SW 1271 (cell line): ENCODE data around the gene TMEM190.
"Not testable (repeated sequence)": the region's sequence is repeated elsewhere in the genome, so short reads cannot be mapped to it uniquely, and the experiment has no call there.

ENCODE experiments used
- DNase-seq, 2 experiments: peaks; one replicate each; lab custom pipeline; 2025; lab: John Stamatoyannopoulos, UW

The TMEM190 gene

DNA sequence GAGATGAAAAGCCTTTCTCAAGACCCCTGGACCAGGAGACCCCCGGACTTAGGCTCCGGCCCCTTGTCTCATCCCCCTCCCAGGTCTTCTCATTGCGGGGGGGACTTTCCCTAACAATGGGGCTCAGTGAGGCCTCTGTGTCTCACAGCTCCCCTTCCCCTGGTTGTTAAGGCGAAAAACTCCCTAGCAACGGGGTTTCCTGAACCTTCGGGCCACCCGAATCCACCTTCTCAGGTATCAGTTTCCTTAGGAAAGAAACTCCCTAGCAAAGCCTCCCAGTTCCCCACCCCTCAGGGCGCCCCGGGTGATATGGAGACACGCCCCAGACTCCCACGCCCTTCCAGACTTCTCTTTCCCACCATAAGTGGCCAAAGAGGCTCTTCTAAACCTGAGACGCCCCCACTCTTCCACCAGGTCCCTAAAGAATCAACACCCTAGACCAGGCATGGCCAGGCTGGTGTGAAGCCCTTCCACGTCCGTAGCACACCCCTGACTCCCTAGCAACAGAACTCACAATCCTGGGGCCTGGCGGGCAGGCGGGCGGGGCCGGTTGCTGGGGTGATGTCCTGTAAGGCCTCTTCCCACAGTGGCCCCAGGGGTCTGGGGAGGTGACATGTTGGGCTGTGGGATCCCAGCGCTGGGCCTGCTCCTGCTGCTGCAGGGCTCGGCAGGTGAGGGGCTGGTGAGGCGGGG, at the start of gene TMEM190:
TMEM190 (plus strand) TSS at position 586 of the 693 bp plus-strand sequence; CDS start at position 614, 28 bp downstream.
- no peak for DNase-seq

DNA sequence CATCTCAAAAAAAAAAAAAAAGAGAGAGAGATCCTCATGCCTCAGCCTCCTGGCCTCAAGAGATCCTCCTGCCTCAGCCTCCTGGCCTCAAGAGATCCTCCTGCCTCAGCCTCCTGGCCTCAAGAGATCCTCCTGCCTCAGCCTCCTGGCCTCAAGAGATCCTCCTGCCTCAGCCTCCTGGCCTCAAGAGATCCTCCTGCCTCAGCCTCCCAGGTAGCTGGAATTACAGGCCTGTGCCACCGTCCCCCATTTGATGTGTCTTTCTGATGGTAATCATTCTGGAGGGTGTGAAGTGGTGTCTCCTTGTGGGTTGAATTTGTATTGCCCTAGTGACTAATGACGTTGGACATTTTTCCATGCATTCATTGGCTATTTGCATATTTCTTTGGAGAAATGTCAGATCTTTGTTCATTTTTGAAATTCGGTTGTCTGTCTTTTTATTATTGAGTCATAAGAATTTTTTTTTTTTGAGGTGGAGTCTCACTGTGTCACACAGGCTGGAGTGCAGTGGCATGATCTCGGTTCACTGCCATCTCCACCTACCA, 47.8 kb upstream of the TMEM190 start:
- peak in 1 of 2 experiments; percentile 48 for DNase-seq

DNA sequence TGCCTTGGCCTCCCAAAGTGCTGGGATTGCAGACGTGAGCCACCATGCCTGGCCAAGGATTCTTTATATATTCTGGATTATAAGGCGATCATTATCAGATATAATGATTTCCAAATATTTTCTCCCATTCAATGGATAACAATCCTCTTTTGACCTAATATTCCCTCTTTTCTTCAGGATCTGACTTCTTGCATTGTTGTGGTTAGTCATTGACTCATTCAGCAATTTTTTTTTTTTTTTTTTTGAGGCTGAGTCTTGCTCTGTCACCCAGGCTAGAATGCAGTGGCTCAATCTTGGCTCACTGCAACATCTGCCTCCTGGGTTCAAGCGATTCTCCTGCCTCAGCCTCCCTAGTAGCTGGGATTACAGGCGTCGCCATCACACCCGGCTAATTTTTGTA, 46.8 kb upstream of the TMEM190 start:
- not testable (repeated sequence) for DNase-seq

GRCh38 chr19:55333870-55334269, 42.8 kb upstream of the TMEM190 start:
- no peak for DNase-seq

DNA sequence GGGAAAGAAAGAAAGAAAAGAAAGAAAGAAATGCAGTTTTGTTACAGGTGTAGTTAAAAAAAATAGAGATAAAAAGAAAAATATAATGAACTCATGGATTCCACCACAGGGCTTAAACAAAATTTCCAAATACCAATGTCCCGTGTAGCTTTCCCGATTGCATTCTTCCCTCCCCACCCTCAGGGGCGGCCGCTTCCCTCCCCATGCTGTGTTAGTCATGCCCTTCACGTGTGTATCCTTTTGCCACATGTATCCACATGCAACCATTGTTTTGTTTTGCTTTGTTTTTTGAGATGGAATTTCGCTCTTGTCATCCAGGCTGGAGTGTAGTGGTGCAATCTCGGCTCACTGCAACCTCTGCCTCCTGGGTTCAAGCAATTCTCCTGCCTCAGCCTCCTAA, 40.5 kb upstream of the TMEM190 start:
- DNase-seq, result no peak

- peak; percentile 98 to 100 for DNase-seq
Measured at GRCh38 chr19:55339105-55339888, 37.3 kb upstream of the TMEM190 start, which contains the start of gene KMT5C. KMT5C (plus strand) TSS chr19:55339876; CDS start chr19:55341937, 2,061 bp downstream.

DNA sequence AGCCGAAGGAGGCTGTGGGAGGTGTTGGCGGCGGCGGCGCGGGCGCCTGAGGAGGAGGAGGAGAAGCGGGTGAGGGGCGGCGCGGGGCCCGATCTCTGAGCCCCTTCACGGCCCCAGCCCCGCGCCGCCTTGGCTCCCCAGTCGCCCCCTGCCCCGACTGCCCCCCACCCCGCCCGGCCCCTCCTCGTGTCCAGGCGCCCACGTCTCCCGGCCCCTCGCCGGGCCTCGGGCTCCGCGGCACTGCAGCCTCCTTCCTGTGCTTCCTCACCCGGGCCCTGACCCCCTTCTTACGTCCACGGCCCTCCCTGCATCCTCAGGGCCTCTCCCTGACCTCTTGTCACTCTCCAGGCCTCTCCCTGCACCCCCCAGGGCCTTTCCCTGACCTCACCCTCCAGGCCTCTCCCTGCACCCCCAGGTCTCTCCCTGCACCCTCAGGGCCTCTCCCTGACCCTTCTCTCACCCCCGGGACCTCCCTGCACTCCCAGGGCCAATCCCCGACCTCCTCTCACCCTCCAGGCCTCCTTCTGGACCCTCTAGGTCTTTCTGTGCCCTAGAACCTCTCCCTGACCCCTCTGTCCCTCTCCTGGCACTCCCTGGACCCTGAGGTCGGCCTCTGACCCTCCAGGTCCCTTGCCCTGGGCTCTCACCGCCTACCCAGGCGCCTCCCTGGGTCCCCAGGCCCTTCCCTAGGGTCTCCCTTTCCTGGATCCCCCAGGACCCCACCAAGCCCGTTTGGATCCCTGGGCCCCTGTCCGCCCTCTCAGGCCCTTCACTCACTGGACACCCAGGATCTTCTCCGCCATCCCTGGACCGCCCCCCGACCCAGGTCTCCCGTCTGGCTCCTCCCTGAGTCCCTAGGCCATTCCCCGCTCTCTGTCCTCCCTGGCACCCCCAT, 36.5 kb upstream of the TMEM190 start:
- no peak for DNase-seq

GRCh38 chr19:55340784-55341147, 35.9 kb upstream of the TMEM190 start:
- DNase-seq, result no peak

GRCh38 chr19:55341171-55341588, 35.4 kb upstream of the TMEM190 start:
- peak in 1 of 2 experiments; percentile 18 for DNase-seq

DNA sequence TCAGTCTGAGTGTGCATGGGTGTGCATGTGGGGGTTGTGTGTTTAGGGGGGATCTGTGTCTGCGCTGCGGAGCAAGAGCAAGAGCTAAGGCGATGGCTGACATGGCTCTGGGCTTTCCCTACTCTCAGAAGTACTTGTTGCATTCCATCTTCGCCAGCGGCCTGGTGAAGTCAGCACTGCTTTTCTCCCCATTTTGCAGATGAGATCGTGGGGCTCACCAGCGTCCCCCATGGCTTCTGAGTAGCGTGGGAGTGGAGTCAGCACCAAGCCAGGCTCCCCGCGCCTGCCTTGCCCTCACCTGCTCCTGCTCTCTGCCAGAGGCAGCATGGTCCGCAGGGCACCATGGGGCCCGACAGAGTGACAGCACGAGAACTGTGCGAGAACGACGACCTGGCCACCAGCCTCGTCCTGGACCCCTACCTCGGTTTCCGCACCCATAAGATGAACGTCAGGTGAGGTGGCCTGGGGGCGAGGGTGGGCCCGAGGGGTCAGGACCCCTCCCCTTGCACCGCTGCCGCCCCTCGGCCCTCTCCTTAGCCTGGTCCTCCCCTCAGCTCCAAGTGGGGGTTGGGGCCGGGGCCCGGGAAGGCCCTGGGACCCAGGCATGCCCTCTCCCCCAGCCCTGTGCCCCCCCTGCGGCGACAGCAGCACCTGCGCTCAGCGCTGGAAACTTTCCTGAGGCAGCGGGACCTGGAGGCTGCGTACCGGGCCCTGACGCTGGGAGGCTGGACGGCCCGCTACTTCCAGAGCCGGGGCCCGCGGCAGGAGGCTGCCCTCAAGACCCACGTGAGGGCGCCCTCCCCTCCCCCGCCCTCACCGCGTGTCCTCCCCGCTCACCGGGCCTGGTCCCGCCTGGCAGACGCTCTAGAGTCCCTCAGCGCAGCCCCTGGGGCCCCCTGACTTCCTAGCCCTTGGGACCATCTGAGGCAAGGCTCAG, 34.8 kb upstream of the TMEM190 start:
- no peak for DNase-seq

- DNase-seq, result no peak
Measured at GRCh38 chr19:55344444-55344843, 32.2 kb upstream of the TMEM190 start.

- DNase-seq, result no peak
Measured at GRCh38 chr19:55345101-55345817, 31.4 kb upstream of the TMEM190 start.

DNA sequence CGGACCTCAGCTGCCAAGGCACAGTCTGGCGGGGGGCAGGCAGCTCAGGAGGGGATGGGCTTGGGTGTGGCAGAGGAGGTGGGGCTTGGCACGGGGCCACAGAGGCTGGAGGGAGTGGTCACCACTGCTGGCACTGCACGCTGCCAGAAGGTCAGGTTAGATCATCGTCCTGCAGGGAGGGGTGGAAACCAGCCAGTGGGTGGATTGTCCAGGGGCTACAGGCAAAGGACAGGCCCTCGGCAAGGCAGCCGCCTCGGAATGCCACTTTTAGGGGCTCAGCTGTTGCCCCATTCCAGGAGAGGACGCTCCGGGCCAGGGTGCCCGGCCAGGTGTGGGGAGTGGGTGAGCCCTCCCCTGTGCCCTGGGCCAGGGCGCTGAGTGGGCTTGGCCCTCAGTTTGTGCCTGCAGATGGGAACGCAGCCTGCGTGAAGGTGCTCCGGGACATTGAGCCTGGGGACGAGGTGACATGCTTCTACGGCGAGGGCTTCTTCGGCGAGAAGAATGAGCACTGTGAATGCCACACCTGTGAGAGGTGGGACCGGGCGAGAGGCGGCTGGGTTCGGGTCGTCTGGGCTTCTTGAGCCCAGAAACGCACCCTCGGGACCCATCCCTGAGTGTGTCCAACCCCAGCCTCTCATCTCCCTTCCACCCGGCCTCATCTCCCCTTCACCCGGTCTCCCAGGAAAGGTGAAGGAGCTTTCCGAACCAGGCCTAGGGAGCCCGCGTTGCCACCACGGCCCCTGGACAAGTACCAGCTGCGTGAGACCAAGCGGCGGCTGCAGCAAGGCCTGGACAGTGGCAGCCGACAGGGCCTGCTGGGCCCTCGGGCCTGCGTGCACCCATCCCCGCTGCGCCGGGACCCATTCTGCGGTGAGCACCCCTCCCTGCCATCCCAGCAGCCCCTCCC, 30.6 kb upstream of the TMEM190 start:
- DNase-seq, result no peak

DNA sequence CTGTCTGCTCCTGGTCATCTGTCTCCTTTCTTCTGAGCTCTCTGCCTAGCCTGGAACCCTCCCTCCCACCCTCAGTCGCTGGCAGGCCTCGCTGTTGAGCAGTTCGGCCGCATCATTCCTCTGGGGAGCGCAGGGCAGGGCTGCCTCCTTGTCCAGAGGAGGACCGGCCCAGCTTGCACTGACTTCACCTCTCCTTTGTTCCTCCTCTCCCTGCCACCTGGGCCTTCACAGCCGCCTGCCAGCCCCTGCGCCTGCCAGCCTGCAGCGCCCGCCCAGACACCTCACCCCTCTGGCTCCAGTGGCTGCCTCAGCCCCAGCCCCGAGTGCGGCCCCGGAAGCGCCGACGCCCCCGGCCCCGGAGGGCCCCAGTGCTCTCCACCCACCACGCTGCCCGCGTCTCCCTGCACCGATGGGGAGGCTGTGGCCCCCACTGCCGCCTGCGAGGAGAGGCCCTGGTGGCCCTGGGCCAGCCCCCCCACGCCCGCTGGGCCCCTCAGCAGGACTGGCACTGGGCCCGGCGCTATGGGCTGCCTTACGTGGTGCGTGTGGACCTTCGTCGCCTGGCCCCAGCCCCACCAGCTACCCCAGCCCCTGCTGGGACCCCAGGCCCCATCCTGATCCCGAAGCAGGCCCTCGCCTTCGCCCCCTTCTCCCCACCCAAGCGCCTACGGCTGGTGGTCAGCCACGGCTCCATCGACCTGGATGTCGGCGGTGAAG, 29.7 kb upstream of the TMEM190 start:
- DNase-seq, result no peak

- no peak for DNase-seq
Measured at GRCh38 chr19:55347442-55348009, 29.1 kb upstream of the TMEM190 start.

DNA sequence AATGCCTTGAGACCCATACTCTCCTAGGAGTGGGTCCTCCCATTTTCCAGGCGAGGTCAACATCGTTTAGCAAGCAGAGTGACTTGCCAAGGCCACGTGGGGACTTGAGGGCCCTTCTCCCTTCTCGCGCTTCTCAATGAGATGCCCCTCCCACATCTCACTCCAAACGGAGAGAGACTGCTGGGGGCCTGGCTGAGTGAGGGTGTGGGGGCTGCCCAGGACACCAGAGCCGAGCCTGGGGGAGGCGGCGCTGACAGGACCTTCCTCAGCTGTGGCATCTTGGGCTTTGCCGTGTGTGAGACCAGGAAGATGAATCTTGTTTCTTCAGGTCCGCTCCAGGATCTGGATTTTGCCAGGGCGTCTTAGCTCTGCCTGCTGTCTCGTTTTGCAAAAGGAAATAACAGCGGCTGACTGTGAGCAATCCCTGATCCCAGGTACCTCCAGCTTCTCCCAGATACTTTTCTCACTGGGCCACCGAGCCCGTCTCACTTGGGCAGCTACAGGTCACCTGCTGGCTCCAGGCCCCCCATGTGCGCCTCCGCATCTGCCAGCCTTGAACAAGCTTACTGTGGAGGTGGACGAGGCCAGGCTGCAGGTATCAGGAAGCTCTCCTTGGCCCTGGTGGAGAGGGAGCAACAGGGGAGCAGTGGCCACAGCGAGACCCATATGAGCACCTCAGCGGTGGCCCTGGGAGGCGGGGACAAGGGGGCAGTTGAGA, 28.1 kb upstream of the TMEM190 start:
- no peak for DNase-seq

DNA sequence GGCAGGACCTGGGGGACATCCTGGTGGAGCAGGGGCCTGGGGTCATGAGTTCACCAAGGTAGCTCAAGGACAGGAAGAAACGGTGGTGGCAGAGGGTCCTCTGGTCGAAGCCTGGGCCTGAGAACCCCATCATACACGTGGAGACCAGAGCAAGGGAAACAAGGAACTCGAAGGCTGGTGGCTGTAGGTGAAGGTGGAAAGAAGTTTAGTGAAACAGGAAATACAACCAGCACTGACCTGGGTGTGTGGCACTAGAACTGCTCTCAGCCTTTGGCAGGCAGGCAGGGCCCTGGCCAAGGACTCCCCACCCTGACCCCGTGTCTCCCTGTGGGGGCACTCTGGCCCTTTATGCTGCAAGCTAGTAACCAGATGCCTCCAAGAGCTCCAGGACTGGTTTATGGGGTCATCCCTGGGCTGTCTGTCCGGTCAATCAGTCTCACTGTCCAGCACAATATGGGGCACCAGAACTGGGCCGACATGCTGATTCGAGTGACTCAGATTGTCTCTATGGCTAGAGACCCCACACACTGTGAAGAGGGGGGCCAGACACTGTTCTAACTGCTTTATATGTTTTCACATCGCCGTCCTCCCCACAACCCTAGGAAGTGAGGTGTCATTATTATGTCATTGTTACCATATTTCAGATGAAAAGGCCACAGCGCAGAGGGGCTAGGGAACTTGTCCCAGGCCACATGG, 25.9 kb upstream of the TMEM190 start:
- no peak for DNase-seq
